ENCODE data around the gene PITRM1.
"Not testable (repeated sequence)": the region's sequence is repeated elsewhere in the genome, so short reads cannot be mapped to it uniquely, and the experiment has no call there.

PITRM1 gene

GRCh38 chr10:3117486-3117885 is 55.1 kb downstream of the PITRM1 start:
- no peak for DNase-seq

- no peak for DNase-seq
These were observed 56.0 kb downstream of the PITRM1 start for GRCh38 chr10:3116508-3117100.

- no peak for DNase-seq
These were observed 56.9 kb downstream of the PITRM1 start for GRCh38 chr10:3115685-3116084.

- DNase-seq, result no peak
These were observed 59.2 kb downstream of the PITRM1 start for GRCh38 chr10:3113343-3113720.

- no peak for DNase-seq
These were observed 60.9 kb downstream of the PITRM1 start for GRCh38 chr10:3111621-3112163.

GRCh38 chr10:3110782-3111620 is 61.6 kb downstream of the PITRM1 start:
- DNase-seq, result no peak

- DNase-seq, result no peak
These were observed 62.9 kb downstream of the PITRM1 start for GRCh38 chr10:3109633-3110032.

GRCh38 chr10:3109196-3109595 is 63.4 kb downstream of the PITRM1 start:
- no peak for DNase-seq

- no peak for DNase-seq
These were observed 63.9 kb downstream of the PITRM1 start for GRCh38 chr10:3108575-3109105.

GRCh38 chr10:3108033-3108432 is 64.5 kb downstream of the PITRM1 start:
- no peak for DNase-seq

GRCh38 chr10:3107426-3107961 is 65.1 kb downstream of the PITRM1 start:
- no peak for DNase-seq

- DNase-seq, result no peak
These were observed 65.6 kb downstream of the PITRM1 start for GRCh38 chr10:3106928-3107425.

- DNase-seq, result not testable (repeated sequence)
These were observed 66.3 kb downstream of the PITRM1 start for GRCh38 chr10:3106328-3106727.

- DNase-seq, result no peak
These were observed 66.7 kb downstream of the PITRM1 start for GRCh38 chr10:3105905-3106304.

- no peak for DNase-seq
These were observed 67.4 kb downstream of the PITRM1 start for GRCh38 chr10:3105166-3105565.

- DNase-seq, result no peak
These were observed 68.2 kb downstream of the PITRM1 start for GRCh38 chr10:3104251-3104918.

GRCh38 chr10:3103646-3104045 is 68.9 kb downstream of the PITRM1 start:
- DNase-seq, result no peak

GRCh38 chr10:3102720-3103427 is 69.7 kb downstream of the PITRM1 start:
- no peak for DNase-seq

- no peak for DNase-seq
These were observed 71.5 kb downstream of the PITRM1 start for GRCh38 chr10:3100856-3101640.

GRCh38 chr10:3100093-3100792 is 72.3 kb downstream of the PITRM1 start:
- no peak for DNase-seq
